ENCODE results near the gene FANCD2. TPM values are rescaled to one million over a fixed set of nuclear protein-coding genes. Genes with fewer than 3 reads are reported as not detected.

The FANCD2 gene
- polyA plus RNA-seq, 3 donors: 0.45 to 1.7 (median 1.3) TPM

- H3K27ac ChIP-seq (ENCODE audit: low read depth, low read length): no peak overlapping the region
Observed at GRCh38 chr3:10145685-10146084, 119.4 kb downstream of the FANCD2 start.

DNA sequence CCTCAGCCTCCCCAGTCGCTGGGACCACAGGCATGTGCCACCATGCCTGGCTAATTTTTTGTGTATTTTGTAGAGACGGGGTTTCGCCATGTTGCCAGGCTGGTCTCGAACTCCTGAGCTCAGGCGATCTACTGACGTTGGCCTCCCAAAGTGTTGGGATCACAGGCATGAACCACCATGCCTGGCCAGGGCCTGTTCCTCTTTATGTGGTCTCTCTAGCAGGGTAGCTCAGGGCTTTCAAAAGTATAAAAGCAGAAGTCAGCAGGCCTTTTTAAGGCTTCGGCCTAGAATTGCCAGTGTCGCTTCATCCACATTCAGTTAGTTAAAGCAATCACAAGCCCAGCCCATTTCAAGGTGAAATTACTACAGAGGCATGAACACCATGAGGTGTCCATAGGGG is 123.0 kb downstream of the FANCD2 start:
- WGBS, 3 donors: 78 to 85% (median 83%) methylated on average over 8 of the region's 8 CpGs
- H3K27ac ChIP-seq (ENCODE audit: low read depth, low read length): no peak overlapping the region

More at GRCh38 chr3:10145685-10146084, 119.4 kb downstream of the FANCD2 start:
- WGBS, 3 donors: 69 to 88% (median 79%) methylated on average over 4 of the region's 4 CpGs

DNA sequence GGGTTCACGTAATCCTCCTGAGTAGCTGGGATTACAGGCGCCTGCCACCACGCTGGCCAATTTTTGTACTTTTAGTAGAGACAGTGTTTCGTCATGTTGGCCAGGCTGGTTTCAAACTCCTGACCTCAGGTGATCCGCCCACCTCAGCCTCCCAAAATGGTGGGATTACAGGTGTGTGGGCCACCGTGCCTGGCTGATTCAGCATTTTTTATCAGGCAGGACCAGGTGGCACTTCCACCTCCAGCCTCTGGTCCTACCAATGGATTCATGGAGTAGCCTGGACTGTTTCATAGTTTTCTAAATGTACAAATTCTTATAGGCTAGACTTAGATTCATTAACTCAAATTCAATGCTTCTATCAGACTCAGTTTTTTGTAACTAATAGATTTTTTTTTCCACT is 124.8 kb downstream of the FANCD2 start:
- WGBS, 3 donors: 78 to 84% (median 81%) methylated on average over 6 of the region's 6 CpGs
- no peak overlapping the region for H3K27ac ChIP-seq (ENCODE audit: low read depth, low read length)

Other genes starting within 250 kb of the FANCD2 start
- gene TADA3, start 234.0 kb upstream of the FANCD2 start, polyA plus RNA-seq: 10 to 100 TPM; 21.0 to 49.8 (median 38.0) TPM
- gene ARPC4, start 233.4 kb upstream of the FANCD2 start, polyA plus RNA-seq: 100 to 1,000 TPM in 2 of 3 donors, 10 to 100 TPM in 1; 68.9 to 121 (median 111) TPM
- gene TTLL3, start 216.2 kb upstream of the FANCD2 start, polyA plus RNA-seq: 10 to 100 TPM; 18.4 to 39.7 (median 28.9) TPM
- gene RPUSD3, start 182.4 kb upstream of the FANCD2 start, polyA plus RNA-seq: 10 to 100 TPM; 20.7 to 27.8 (median 25.6) TPM
- 1,000 to 10,000 TPM in 1 of 3 donors, 100 to 1,000 TPM in 2; 128 to 1,587 (median 499) TPM for gene CIDEC, start 146.2 kb upstream of the FANCD2 start, polyA plus RNA-seq
- 10 to 100 TPM; 33.7 to 58.7 (median 39.5) TPM for gene JAGN1, start 135.8 kb upstream of the FANCD2 start, polyA plus RNA-seq
- gene IL17RE, start 123.6 kb upstream of the FANCD2 start, polyA plus RNA-seq: 1 to 10 TPM; 6.4 to 7.3 (median 6.7) TPM
- 10 to 100 TPM; 20.7 to 71.8 (median 41.2) TPM for gene IL17RC, start 109.3 kb upstream of the FANCD2 start, polyA plus RNA-seq
- 10 to 100 TPM; 28.4 to 36.0 (median 33.8) TPM for gene CRELD1, start 92.6 kb upstream of the FANCD2 start, polyA plus RNA-seq
- 1 to 10 TPM in 2 of 3 donors, under 1 TPM in 1; 0.56 to 1.6 (median 1.4) TPM for gene PRRT3, start 74.0 kb upstream of the FANCD2 start, polyA plus RNA-seq
- 100 to 1,000 TPM in 1 of 3 donors, 10 to 100 TPM in 2; 36.3 to 153 (median 66.1) TPM for gene EMC3, start 39.6 kb upstream of the FANCD2 start, polyA plus RNA-seq
- gene FANCD2OS, start 81.8 kb downstream of the FANCD2 start, polyA plus RNA-seq: not detected
- 100 to 1,000 TPM in 2 of 3 donors, 10 to 100 TPM in 1; 80.1 to 293 (median 194) TPM for gene BRK1, start 89.2 kb downstream of the FANCD2 start, polyA plus RNA-seq
- 10 to 100 TPM; 12.4 to 32.5 (median 17.5) TPM for gene VHL, start 115.3 kb downstream of the FANCD2 start, polyA plus RNA-seq
- gene IRAK2, start 138.5 kb downstream of the FANCD2 start, polyA plus RNA-seq: 10 to 100 TPM in 1 of 3 donors, 1 to 10 TPM in 1, under 1 TPM in 1; 0.67 to 10.4 (median 2.6) TPM
- 10 to 100 TPM; 12.3 to 18.2 (median 17.5) TPM for gene TATDN2, start 222.0 kb downstream of the FANCD2 start, polyA plus RNA-seq